ENCODE results near the gene LTC4S. TPM values are rescaled to one million over a fixed set of nuclear protein-coding genes. Genes with fewer than 3 reads are reported as not detected.
A peak's percentile ranks its signal among the peaks of the same experiment; 100 is the strongest.

The LTC4S gene
- total RNA-seq, 4 donors from 2014 or later, result 1.7 to 12.6 (median 5.6) TPM

DNA sequence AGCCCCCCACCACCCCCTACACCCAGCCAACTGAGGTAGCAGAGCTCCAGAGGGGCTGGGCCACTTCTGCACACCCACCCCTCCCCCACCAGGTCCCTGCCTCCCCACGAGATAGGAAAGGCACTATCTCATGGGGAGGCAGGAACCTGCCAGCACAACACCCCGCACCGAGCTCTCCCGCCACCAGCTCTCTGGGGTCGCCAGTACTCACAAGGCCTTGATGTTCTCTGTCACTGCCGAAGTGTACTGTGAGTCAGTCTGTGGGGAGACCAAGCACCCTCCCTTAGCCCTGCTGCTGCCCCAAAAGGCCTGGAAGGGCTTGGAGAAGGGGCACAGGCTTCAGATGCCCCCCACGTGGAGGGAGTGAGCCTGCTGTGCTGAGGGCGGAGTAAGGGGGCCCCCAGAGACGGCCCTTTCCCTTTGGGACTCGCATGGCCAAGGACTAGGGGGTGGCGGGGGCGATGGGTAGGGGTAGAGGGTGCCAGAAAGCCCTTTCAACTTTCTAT, 7.0 kb downstream of the LTC4S start:
- in situ Hi-C loops (cut with MboI; ENCODE audit: low sequenced_read_pairs in 4 of 4), result loop anchor here in 1 of 4 donors (10.0 kb wide), 1 partner anchor 104 kb away; the partner anchor contains the start of gene TBC1D9B
- Histone ChIP-seq H3K27me3 (no peaks in the 10 kb centered on the region), H3K27ac (no peak overlapping the region), H3K9me3 (no peaks in the 10 kb centered on the region), H3K4me1 (peaks cover 20 to 30% of the 10 kb centered on the region in 2 donors), H3K4me3 (no peak overlapping the region), H3K36me3 (peaks cover 0 to 35% of the 10 kb centered on the region in 2 donors)
- ATAC-seq (no peak), DNase-seq (peak in 1 of 2 donors; percentile 20)
- intact Hi-C loops (cut with DNase I; ENCODE audit: low total_unique reads), result loop anchor here (1.0 to 10.0 kb wide), 2 partner anchors 58 to 236 kb away; partner anchors contain the start of gene MRNIP
- no peak for TF ChIP-seq POLR2A (IDR thresholded peaks at IDR 0.05)
- TF ChIP-seq, protein P1, sequence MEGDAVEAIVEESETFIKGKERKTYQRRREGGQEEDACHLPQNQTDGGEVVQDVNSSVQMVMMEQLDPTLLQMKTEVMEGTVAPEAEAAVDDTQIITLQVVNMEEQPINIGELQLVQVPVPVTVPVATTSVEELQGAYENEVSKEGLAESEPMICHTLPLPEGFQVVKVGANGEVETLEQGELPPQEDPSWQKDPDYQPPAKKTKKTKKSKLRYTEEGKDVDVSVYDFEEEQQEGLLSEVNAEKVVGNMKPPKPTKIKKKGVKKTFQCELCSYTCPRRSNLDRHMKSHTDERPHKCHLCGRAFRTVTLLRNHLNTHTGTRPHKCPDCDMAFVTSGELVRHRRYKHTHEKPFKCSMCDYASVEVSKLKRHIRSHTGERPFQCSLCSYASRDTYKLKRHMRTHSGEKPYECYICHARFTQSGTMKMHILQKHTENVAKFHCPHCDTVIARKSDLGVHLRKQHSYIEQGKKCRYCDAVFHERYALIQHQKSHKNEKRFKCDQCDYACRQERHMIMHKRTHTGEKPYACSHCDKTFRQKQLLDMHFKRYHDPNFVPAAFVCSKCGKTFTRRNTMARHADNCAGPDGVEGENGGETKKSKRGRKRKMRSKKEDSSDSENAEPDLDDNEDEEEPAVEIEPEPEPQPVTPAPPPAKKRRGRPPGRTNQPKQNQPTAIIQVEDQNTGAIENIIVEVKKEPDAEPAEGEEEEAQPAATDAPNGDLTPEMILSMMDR (IDR thresholded peaks at IDR 0.05 in 4 of 5, conservative IDR thresholded peaks at IDR 0.05 in 1 of 5), result no peak

DNA sequence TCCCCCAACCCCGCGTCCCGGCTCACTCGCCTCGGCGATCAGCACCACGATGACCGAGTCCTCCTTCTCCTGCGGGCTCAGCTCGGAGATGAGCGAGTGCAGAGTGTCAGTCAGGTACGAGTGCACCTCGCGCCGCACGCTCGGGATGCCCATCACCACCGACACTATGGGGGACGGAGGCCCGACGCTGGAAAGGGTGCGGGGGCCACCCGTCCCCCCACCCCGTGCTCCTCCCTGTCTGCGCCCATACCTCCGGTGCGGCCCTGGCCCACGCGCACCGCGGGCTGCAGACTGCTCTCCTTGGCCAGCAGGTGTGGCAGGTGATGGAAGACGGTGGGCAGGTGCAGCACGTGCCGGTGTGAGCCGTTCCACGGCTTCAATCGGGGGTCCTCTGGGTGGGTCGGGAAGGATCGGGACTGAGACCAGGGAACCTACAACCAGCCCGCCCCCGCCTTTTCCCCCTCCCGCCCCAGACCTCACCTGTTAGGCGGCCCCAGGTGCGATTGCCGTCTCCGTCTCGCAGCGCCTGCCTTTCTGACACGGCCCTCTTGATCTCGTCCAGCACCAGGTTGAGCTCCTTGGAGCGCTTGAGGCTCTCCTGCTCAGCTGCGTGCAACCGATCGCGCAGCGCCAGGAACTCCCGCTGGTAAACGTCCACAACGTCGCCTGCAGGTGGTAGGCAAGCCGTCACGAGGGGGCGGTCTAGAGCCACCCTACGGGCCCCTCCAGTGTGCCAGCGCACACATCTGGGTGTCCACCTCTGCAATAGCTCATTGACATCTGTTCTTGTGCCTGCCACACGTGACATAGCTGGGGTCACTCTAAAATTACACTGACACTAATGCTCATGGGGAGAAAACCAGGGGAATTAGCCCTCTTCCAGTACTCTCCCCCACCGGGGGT, 7.8 kb downstream of the LTC4S start:
- intact Hi-C loops (cut with DNase I; ENCODE audit: low total_unique reads), result loop anchor here (1.0 to 10.0 kb wide), 3 partner anchors 57 to 237 kb away; partner anchors contain the start of genes MRNIP and TBC1D9B
- DNase-seq (peak in 1 of 2 donors; percentile 76), ATAC-seq (peak in 1 of 2 donors; percentile 25)
- TF ChIP-seq, protein P1 (IDR thresholded peaks at IDR 0.05 in 4 of 5, conservative IDR thresholded peaks at IDR 0.05 in 1 of 5), result peak; percentile 53 to 81 (median 71)
- TF ChIP-seq POLR2A (IDR thresholded peaks at IDR 0.05), result no peak
- no peaks in the 10 kb centered on the region for H3K9me3 ChIP-seq
- H3K36me3 ChIP-seq, result peaks cover 0 to 35% of the 10 kb centered on the region in 2 donors
- H3K27ac ChIP-seq, result no peak overlapping the region
- in situ Hi-C loops (cut with MboI; ENCODE audit: low sequenced_read_pairs in 4 of 4), result loop anchor here in 1 of 4 donors (10.0 kb wide), 1 partner anchor 103 kb away; the partner anchor contains the start of gene TBC1D9B
- H3K4me3 ChIP-seq, result no peak overlapping the region
- peaks cover 18 to 30% of the 10 kb centered on the region in 2 donors for H3K4me1 ChIP-seq
- no peaks in the 10 kb centered on the region for H3K27me3 ChIP-seq

DNA sequence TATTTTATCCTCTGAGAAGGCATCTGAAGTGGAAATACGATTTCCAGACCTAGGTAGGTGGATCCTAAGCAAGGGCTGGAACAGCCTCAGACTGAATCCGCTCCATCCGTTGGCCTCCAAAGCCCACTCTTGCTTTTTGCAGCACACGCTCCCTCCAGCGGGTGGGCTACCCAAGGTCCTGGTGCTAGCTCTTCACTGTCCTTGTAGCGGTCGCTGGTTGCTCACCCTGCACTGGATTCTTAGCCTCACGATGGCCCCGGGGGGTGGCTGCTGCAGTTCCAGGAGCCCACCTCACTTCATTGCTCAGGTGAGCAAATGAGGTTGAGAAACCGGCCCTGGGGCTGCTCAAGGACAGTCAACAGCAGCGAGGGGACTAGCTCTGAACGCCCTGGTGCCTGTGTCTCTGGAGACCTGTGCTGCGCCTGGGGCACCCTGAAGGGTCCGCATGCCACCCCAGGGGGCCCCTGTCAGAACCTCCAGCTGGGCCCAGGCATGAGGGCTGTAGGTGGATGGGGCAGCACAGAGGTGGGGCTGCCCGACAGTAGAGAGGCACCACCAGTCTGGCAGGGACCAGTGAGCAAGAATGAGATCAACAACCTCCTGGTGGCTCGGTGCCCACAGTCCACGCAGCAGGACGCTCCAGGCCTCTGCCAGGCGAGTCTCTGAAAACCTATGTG, 8.6 kb downstream of the LTC4S start:
- no peaks in the 10 kb centered on the region for H3K27me3 ChIP-seq
- no peak for TF ChIP-seq POLR2A (IDR thresholded peaks at IDR 0.05)
- TF ChIP-seq, protein P1 (IDR thresholded peaks at IDR 0.05 in 4 of 5, conservative IDR thresholded peaks at IDR 0.05 in 1 of 5), result no peak
- H3K27ac ChIP-seq, result peak overlapping the region in 3 of 4 donors; percentile 14 to 20 (median 16)
- intact Hi-C loops (cut with DNase I; ENCODE audit: low total_unique reads), result loop anchor here (2.0 to 10.0 kb wide), 2 partner anchors 104 to 238 kb away; partner anchors contain the start of gene TBC1D9B
- in situ Hi-C loops (cut with MboI; ENCODE audit: low sequenced_read_pairs in 4 of 4), result loop anchor here in 1 of 4 donors (10.0 kb wide), 1 partner anchor 102 kb away; the partner anchor contains the start of gene TBC1D9B
- peaks cover 0 to 35% of the 10 kb centered on the region in 2 donors for H3K36me3 ChIP-seq
- no peak overlapping the region for H3K4me3 ChIP-seq
- no peaks in the 10 kb centered on the region for H3K9me3 ChIP-seq
- peak in 1 of 2 donors; percentile 31 for DNase-seq
- peaks cover 15 to 30% of the 10 kb centered on the region in 2 donors for H3K4me1 ChIP-seq
- ATAC-seq, result no peak

DNA sequence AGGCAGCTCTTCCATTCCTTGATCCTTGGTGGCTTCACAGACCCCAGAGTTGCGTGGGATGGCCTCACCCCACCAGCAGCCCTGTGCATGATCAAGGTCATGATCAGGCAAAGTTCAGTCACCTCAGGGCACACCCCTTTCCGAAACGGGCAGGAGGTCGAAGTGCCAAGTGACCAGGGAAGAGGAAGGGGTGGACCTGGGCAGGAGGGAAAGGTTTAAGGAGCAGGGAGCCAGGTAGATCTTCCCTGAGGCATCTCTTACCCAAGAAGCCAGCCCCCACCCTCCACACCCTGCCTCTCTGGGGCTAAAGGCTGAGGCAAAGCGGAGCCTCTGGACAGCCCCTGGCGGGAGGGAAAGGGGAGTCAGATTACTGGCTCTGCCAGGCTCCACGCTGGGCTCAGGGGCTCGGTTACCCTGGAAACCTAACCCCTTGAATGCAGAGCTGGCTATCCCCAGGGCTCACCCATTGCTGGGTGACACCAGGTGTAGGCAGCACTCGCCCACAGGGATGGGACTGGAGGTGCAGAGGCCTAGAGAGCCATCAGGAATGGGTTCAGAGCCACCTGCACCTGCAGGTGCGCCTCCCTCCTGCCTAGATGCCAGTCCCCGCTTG, 9.3 kb downstream of the LTC4S start:
- in situ Hi-C loops (cut with MboI; ENCODE audit: low sequenced_read_pairs in 4 of 4), result loop anchor here in 1 of 4 donors (10.0 kb wide), 1 partner anchor 102 kb away; the partner anchor contains the start of gene TBC1D9B
- peak in 1 of 2 donors; percentile 18 for DNase-seq

More for the DNA sequence above, 9.3 kb downstream of the LTC4S start:
- no peaks in the 10 kb centered on the region for H3K27me3 ChIP-seq
- H3K9me3 ChIP-seq, result no peaks in the 10 kb centered on the region
- peaks cover 19 to 36% of the 10 kb centered on the region in 2 donors for H3K4me1 ChIP-seq
- H3K27ac ChIP-seq, result peak overlapping the region in 2 of 4 donors; percentile 14 to 16
- intact Hi-C loops (cut with DNase I; ENCODE audit: low total_unique reads), result loop anchor here (2.0 to 10.0 kb wide), 2 partner anchors 104 to 238 kb away; partner anchors contain the start of gene TBC1D9B
- no peak for ATAC-seq
- no peak overlapping the region for H3K4me3 ChIP-seq
- peaks cover 0 to 32% of the 10 kb centered on the region in 2 donors for H3K36me3 ChIP-seq
- TF ChIP-seq, protein P1 (IDR thresholded peaks at IDR 0.05 in 4 of 5, conservative IDR thresholded peaks at IDR 0.05 in 1 of 5), result no peak
- no peak for TF ChIP-seq POLR2A (IDR thresholded peaks at IDR 0.05)
